Heart right ventricle (tissue), 16 donors: ENCODE measurements around the gene KLRK1. TPM values are rescaled to one million over a fixed set of nuclear protein-coding genes. Genes with fewer than 3 reads are reported as not detected.
"Not testable (repeated sequence)": the region's sequence is repeated elsewhere in the genome, so short reads cannot be mapped to it uniquely, and the experiment has no call there.

ENCODE experiments used
- ATAC-seq, 8 donors: fragments of 200-7000 bp; cut with Tn5 transposase; one replicate each; pipeline ENCODE4 v1.9.1; 2020; ENCODE audit warnings: mild to moderate bottlenecking in 8 of 8, moderate library complexity in 8 of 8, moderate number of reproducible peaks in 1 of 8
- DNase-seq, 2 donors: peaks; one replicate each; pipeline ENCODE4 v3.0.0-alpha.2; 2020
- H3K27ac ChIP-seq, 10 donors: fragments of 200-600 bp; sonication (generic) in 2 of 10; one replicate each; pipeline versions ENCODE4 v1.5.0 to v1.8.0; 2020 to 2022; ENCODE audit warnings: mild to moderate bottlenecking in 3 of 10
- H3K27me3 ChIP-seq, 7 donors: fragments of 200-600 bp; one replicate each; pipeline ENCODE4 v1.8.0; 2021 to 2022; ENCODE audit warnings: mild to moderate bottlenecking in 2 of 7
- H3K36me3 ChIP-seq, 9 donors: fragments of 200-600 bp; sonication (generic) in 1 of 9; one replicate each; pipeline versions ENCODE4 v1.5.0 to v1.8.0; 2020 to 2022; ENCODE audit warnings: mild to moderate bottlenecking in 2 of 9
- H3K4me1 ChIP-seq, 9 donors: fragments of 200-600 bp; sonication (generic) in 1 of 9; one replicate each; pipeline versions ENCODE4 v1.5.0 to v1.8.0; 2020 to 2022; ENCODE audit warnings: mild to moderate bottlenecking in 4 of 9
- H3K4me3 ChIP-seq, 10 donors: fragments of 200-600 bp; sonication (generic) in 2 of 10; one replicate each; pipeline versions ENCODE4 v1.5.0 to v1.8.0; 2020 to 2022; ENCODE audit warnings: mild to moderate bottlenecking in 7 of 10, moderate library complexity in 2 of 10
- H3K9me3 ChIP-seq, 11 donors: fragments of 200-600 bp in 10 of 11; sonication (generic) in 2 of 11; one replicate each; pipeline versions ENCODE4 v1.5.0 to v1.8.0; 2013 to 2022; ENCODE audit warnings: mild to moderate bottlenecking in 2 of 11, control low read depth in 1 of 11, moderate library complexity in 1 of 11
- WGBS, 2 donors: extraction: QIAGEN DNeasy Blood & Tissue Kit; methylation state at CpG; one replicate each; pipeline ENCODE4 v1.1.7; 2013; ENCODE audit warnings: inconsistent platforms in 1 of 2; 5-methylcytosine and 5-hydroxymethylcytosine counted together
- intact Hi-C, 10 donors: fragments of 100-400 bp; cut with DNase I; formaldehyde crosslinking; loops; one replicate each; pipeline versions ENCODE4 v1.11.1 to v1.14.2; 2022
- polyA plus RNA-seq, 2 donors: library from polyadenylated mRNA; stranded (reverse); fragments of 200-250 nt; gene quantifications; one replicate each; pipeline ENCODE4 v1.2.3, GENCODE V29; 2013
- total RNA-seq, 10 donors: library from RNA; stranded (reverse); fragmentation: NEBNext Ultra II Directional in 3 of 10; extraction: Animal tissue kit (Norgen Biotek cat#: 25700) in 3 of 10; gene quantifications; one replicate each; pipeline versions ENCODE4 v1.2.1 to v1.2.4, GENCODE V29; 2021 to 2023
- TF ChIP-seq, protein P1 (sequence below), 9 donors: fragments of 200-600 bp; sonication (generic) in 2 of 9; IDR thresholded peaks; one replicate each; pipeline versions ENCODE4 v1.5.0 to v1.8.0; 2021 to 2022; ENCODE audit warnings: antibody characterized with exemption in 9 of 9, mild to moderate bottlenecking in 5 of 9, moderate library complexity in 1 of 9
- donor health status: Arrhythmogenic right ventricular cardiomyopathy.
- donor health status: ischemic (EF 13 %, LVEDD 7.1; RV severe dilation, severe dysfunction).
- donor health status: healthy with polysubstance abuse.
- donor health status: DM: no; HTN: yes; CAD: no.
- donor health status: DM: no; HTN: no; CAD: no.
- donor health status: ischemic (EF 25% LVEDD 6.9; RV normal size, moderate dysfunction).
- donor health status: ischemic (EF 25% LVEDD 5.7; RV mildly dilated, moderate dysfunction).
- donor health status: healthy.
- donor health status: DM: yes; HTN: yes; CAD: no.
- donor health status: Ischemic cardiomyopathy.
- donor health status: ischemic (EF 35%, LVEDD 5.7; RV mildly dilated, moderate dysfunction).
- donor health status: nonischemic (EF 11% LVEDD 7.7; RV severe dilation, severe dysfunction).
- donor health status: DM: yes; HTN: yes; CAD: no.
- donor health status: PGD.
- donor health status: ischemic (EF 29% LVEDD 5.4; RV normal size, mild dysfunction).
- donor health status: nonischemic (EF 23%, LVEDD 6.1; RV moderate dilation, normal function).

The KLRK1 gene
- total and polyA plus RNA-seq, 12 donors, result 0.15 to 5.2 (median 0.57) TPM; not detected in 1

DNA sequence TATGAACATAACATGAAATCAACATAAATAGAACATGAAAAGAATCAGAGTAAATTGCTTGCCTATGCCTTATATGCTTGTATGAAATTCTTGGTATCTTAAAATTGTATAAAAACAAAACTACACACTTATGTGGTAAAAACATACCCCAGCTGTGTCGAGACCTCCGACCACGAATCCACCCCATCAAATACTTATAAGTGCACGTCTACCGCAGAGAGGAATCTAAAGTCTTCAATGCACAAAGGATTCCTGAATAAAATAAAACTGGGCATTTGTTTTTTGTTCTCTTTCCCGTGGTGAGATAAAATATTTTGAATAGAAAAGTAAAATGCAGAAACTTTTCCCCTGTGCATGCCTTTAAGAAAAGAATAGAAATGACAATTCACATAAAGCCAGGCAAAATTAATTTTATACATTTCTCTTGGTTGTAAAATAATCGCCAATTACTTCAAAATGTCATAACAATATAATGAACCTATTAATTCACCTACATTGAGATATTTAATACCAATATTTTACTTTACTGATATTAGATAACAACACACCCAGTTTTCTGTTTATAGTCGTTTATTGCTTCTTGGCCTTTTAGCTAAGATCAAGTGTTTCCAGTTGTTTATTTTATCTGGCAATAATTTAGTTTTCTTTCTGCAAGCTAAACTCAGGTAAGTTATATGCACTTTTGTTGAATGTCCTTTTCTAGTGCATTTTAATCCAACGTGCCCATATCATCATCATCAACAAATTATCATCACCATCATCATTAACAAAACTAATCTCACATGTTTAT, 1.0 kb downstream of the KLRK1 start:
- H3K4me3 ChIP-seq, result peak overlapping the region in 1 of 10 donors; percentile 34
- H3K36me3 ChIP-seq, result no peaks in the 10 kb centered on the region
- H3K27me3 ChIP-seq, result no peaks in the 10 kb centered on the region
- DNase-seq (no peak), ATAC-seq (no peak)
- H3K4me1 ChIP-seq, result peaks cover 0 to 16% (median 0%) of the 10 kb centered on the region in 9 donors
- H3K27ac ChIP-seq, result peak overlapping the region in 1 of 10 donors; percentile 63
- peaks cover 0 to 11% (median 5%) of the 10 kb centered on the region in 11 donors for H3K9me3 ChIP-seq
- TF ChIP-seq, protein P1, sequence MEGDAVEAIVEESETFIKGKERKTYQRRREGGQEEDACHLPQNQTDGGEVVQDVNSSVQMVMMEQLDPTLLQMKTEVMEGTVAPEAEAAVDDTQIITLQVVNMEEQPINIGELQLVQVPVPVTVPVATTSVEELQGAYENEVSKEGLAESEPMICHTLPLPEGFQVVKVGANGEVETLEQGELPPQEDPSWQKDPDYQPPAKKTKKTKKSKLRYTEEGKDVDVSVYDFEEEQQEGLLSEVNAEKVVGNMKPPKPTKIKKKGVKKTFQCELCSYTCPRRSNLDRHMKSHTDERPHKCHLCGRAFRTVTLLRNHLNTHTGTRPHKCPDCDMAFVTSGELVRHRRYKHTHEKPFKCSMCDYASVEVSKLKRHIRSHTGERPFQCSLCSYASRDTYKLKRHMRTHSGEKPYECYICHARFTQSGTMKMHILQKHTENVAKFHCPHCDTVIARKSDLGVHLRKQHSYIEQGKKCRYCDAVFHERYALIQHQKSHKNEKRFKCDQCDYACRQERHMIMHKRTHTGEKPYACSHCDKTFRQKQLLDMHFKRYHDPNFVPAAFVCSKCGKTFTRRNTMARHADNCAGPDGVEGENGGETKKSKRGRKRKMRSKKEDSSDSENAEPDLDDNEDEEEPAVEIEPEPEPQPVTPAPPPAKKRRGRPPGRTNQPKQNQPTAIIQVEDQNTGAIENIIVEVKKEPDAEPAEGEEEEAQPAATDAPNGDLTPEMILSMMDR (IDR thresholded peaks at IDR 0.05), result no peak
- 75 to 78% methylated on average over 9 of the region's 9 CpGs for WGBS, 2 donors
- intact Hi-C loops, result no loop called here

DNA sequence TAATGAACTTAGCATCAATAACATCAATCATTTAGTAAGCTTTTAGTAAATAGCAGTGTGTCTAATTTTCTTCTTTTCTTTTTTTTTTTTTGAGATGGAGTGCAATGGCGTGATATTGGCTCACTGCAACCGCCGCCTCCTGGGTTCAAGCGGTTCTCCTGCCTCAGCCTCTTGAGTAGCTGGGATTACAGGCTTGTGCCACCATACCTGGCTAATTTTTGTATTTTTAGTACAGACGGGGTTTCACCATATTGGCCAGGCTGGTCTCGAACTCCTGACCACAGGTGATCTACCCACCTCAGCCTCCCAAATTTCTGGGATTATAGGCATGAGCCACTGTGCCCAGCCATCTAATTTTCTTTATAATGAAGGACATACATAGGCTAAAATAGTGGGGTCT, 2.3 kb downstream of the KLRK1 start:
- ATAC-seq, H3K27me3 ChIP-seq, H3K36me3 ChIP-seq, DNase-seq, H3K4me1 ChIP-seq, intact Hi-C loops: not testable (repeated sequence)
- 90 to 92% methylated on average over 6 of the region's 6 CpGs for WGBS, 2 donors
- H3K4me3 ChIP-seq, result peak overlapping the region in 1 of 10 donors; percentile 34
- H3K27ac ChIP-seq, result peak overlapping the region in 1 of 10 donors; percentile 63
- peaks cover 0 to 16% (median 5%) of the 10 kb centered on the region in 11 donors for H3K9me3 ChIP-seq

DNA sequence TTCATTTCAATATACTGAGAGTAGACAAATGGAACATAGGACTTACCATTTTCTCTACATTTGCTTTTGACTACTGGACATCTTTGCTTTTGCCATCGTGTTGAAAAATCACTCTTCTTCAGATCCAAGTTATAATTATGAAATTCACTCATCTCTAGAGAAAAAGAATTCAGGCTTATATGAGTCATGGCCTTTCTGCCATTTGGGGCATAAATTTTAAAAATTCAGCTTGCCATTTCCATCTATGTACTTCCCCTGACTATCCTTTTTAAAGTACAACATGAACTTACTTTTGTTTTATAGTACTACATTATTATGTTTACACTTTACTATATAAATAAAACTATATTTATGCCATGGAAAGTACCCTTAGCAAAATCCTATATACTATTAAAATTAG, 3.0 kb downstream of the KLRK1 start:
- peaks cover 0 to 16% (median 5%) of the 10 kb centered on the region in 11 donors for H3K9me3 ChIP-seq
- H3K27me3 ChIP-seq, result no peaks in the 10 kb centered on the region
- no peaks in the 10 kb centered on the region for H3K36me3 ChIP-seq
- peak overlapping the region in 1 of 10 donors; percentile 34 for H3K4me3 ChIP-seq
- 44 to 59% methylated on average over 1 of the region's 1 CpG for WGBS, 2 donors
- H3K27ac ChIP-seq, result peak overlapping the region in 1 of 10 donors; percentile 63
- H3K4me1 ChIP-seq, result peaks cover 0 to 1% (median 0%) of the 10 kb centered on the region in 9 donors
- intact Hi-C loops, result no loop called here
- no peak for DNase-seq
- ATAC-seq, result no peak
- TF ChIP-seq, protein P1 (IDR thresholded peaks at IDR 0.05), result no peak

DNA sequence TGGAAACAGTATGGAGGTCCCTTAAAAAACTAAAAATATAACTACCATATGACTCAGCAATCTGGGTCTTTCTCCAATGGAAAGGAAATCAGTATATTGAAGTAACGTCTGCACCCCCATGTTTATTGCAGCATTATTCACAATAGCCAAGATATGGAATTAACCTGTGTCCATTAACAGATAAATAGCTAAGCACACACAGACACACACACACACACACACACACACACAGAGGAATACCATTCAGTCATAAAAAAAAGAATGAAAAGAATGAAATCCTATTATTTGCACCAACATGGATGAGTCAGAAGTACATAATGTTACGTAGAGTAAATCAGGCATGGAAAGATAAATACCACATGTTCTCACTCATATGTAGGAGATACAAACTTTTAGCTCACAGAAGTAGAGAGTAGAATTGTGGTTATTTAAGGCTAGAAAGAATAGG, 4.7 kb downstream of the KLRK1 start:
- Histone ChIP-seq H3K4me1 (no peaks in the 10 kb centered on the region), H3K4me3 (peak overlapping the region in 1 of 10 donors; percentile 22), H3K9me3 (peaks cover 0 to 16% (median 5%) of the 10 kb centered on the region in 11 donors), H3K27ac (peak overlapping the region in 1 of 10 donors; percentile 63), H3K36me3 (no peaks in the 10 kb centered on the region), H3K27me3 (no peaks in the 10 kb centered on the region)
- TF ChIP-seq, protein P1 (IDR thresholded peaks at IDR 0.05), result no peak
- ATAC-seq (no peak), DNase-seq (no peak)
- WGBS, 2 donors, result 68 to 78% methylated on average over 2 of the region's 2 CpGs
- intact Hi-C loops, result no loop called here

DNA sequence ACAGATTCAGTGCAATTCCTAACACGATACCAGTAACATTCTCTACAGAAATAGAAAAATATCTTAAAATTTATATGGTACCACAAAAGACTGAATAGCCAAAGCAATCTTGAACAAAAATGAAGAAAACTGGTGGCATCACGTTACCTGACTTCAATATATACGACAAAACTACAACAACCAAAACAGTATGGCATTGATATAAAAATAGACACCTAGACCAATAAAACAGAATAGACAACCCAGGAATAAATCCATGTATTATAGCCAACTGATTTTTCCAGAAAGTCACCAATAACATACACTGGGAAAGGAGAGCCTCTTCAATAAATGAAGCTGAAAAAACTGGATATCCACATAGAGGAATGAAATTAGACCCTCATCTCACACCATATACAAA, 5.7 kb downstream of the KLRK1 start:
- ATAC-seq (no peak), DNase-seq (no peak)
- TF ChIP-seq, protein P1 (IDR thresholded peaks at IDR 0.05), result no peak
- 86 to 87% methylated on average over 3 of the region's 3 CpGs for WGBS, 2 donors
- Histone ChIP-seq H3K27ac (peak overlapping the region in 1 of 10 donors; percentile 37), H3K9me3 (peaks cover 0 to 16% (median 5%) of the 10 kb centered on the region in 11 donors), H3K4me3 (peak overlapping the region in 1 of 10 donors; percentile 17), H3K4me1 (no peaks in the 10 kb centered on the region), H3K36me3 (no peaks in the 10 kb centered on the region), H3K27me3 (no peaks in the 10 kb centered on the region)
- intact Hi-C loops, result no loop called here
